Measurements from ENCODE around the gene COX4I2. TPM values are rescaled to one million over a fixed set of nuclear protein-coding genes. Genes with fewer than 3 reads are reported as not detected.

The COX4I2 gene
- total RNA-seq, 2 experiments from 2014 or later = not detected

- no peaks in the 10 kb centered on the region for H3K36me3 Mint-ChIP-seq (ENCODE audit: low read depth)
- ChIA-PET CTCF (interaction anchor here (0.7 to 12.9 kb wide), 4 partner anchors 9 to 37 kb away, joined by 4 to 712 read pairs (median 21); no protein-coding TSS in a partner anchor), POLR2A (interaction anchor here (0.8 to 1.7 kb wide), 5 partner anchors 9 to 33 kb away, joined by 3 to 6 read pairs (median 4); no protein-coding TSS in a partner anchor)
- no peak overlapping the region for H3K27ac Mint-ChIP-seq
- ATAC-seq (no peak), DNase-seq (no peak)
- intact Hi-C loops (cut with DNase I, micrococcal nuclease) = no loop called here
- no peaks in the 10 kb centered on the region for H3K9me3 Mint-ChIP-seq (ENCODE audit: low read depth)
- H3K27me3 Mint-ChIP-seq = peaks cover 33% of the 10 kb centered on the region
- H3K4me3 Mint-ChIP-seq = no peak overlapping the region
- peaks cover 26% of the 10 kb centered on the region for H3K4me1 Mint-ChIP-seq
Observed at GRCh38 chr20:31602431-31602778, 35.3 kb upstream of the COX4I2 start.

- intact Hi-C loops (cut with DNase I, micrococcal nuclease) = no loop called here
- Mint-ChIP-seq H3K4me1 (peaks cover 26% of the 10 kb centered on the region), H3K9me3 (ENCODE audit: low read depth) (no peaks in the 10 kb centered on the region), H3K36me3 (ENCODE audit: low read depth) (no peaks in the 10 kb centered on the region), H3K27me3 (peaks cover 36% of the 10 kb centered on the region), H3K27ac (no peak overlapping the region), H3K4me3 (peak overlapping the region; percentile 16)
- ChIA-PET POLR2A (interaction anchor here (0.8 to 1.7 kb wide), 5 partner anchors 10 to 33 kb away, joined by 3 to 6 read pairs (median 4); no protein-coding TSS in a partner anchor), CTCF (interaction anchor here (0.7 to 12.9 kb wide), 6 partner anchors 10 to 121 kb away, joined by 3 to 712 read pairs (median 10); partner anchors contain the start of gene BCL2L1)
- DNase-seq = peak; percentile 79
- ATAC-seq = peak; percentile 83
Observed at GRCh38 chr20:31602779-31603441, 34.8 kb upstream of the COX4I2 start.

GRCh38 chr20:31603822-31604566 is 33.7 kb upstream of the COX4I2 start:
- no peaks in the 10 kb centered on the region for H3K9me3 Mint-ChIP-seq (ENCODE audit: low read depth)
- intact Hi-C loops (cut with DNase I, micrococcal nuclease) = no loop called here
- no peaks in the 10 kb centered on the region for H3K36me3 Mint-ChIP-seq (ENCODE audit: low read depth)
- POLR2A ChIA-PET = interaction anchor here (1.4 to 2.3 kb wide), 3 partner anchors 9 to 34 kb away, joined by 4 to 13 read pairs (median 6); no protein-coding TSS in a partner anchor
- peak overlapping the region; percentile 91 for H3K4me3 Mint-ChIP-seq
- DNase-seq = peak; percentile 89
- peak overlapping the region; percentile 7 for H3K27ac Mint-ChIP-seq
- peaks cover 26% of the 10 kb centered on the region for H3K4me1 Mint-ChIP-seq
- peaks cover 43% of the 10 kb centered on the region for H3K27me3 Mint-ChIP-seq
- ATAC-seq = peak; percentile 48
- CTCF ChIA-PET = interaction anchor here (0.6 to 12.9 kb wide), 11 partner anchors 9 to 120 kb away, joined by 3 to 712 read pairs (median 3); partner anchors contain the start of gene BCL2L1

GRCh38 chr20:31604567-31605030 is 33.1 kb upstream of the COX4I2 start:
- no peak for ATAC-seq
- DNase-seq = no peak
- CTCF ChIA-PET = interaction anchor here (0.6 to 12.9 kb wide), 11 partner anchors 8 to 119 kb away, joined by 3 to 712 read pairs (median 3); partner anchors contain the start of gene BCL2L1
- H3K9me3 Mint-ChIP-seq (ENCODE audit: low read depth) = no peaks in the 10 kb centered on the region
- no peaks in the 10 kb centered on the region for H3K36me3 Mint-ChIP-seq (ENCODE audit: low read depth)
- intact Hi-C loops (cut with DNase I, micrococcal nuclease) = loop anchor here (1.0 kb wide), 3 partner anchors 9 to 113 kb away; no protein-coding TSS in a partner anchor
- H3K4me3 Mint-ChIP-seq = peak overlapping the region; percentile 91
- peaks cover 43% of the 10 kb centered on the region for H3K27me3 Mint-ChIP-seq
- peaks cover 26% of the 10 kb centered on the region for H3K4me1 Mint-ChIP-seq
- POLR2A ChIA-PET = interaction anchor here (1.0 to 2.3 kb wide), 3 partner anchors 27 to 38 kb away, joined by 3 to 13 read pairs (median 4); no protein-coding TSS in a partner anchor
- H3K27ac Mint-ChIP-seq = peak overlapping the region; percentile 7

GRCh38 chr20:31605031-31605901 is 32.4 kb upstream of the COX4I2 start, which contains the start of gene ID1:
ID1 (plus strand) TSS chr20:31605289; CDS start chr20:31605388, 99 bp downstream.
- Mint-ChIP-seq H3K27me3 (peaks cover 43% of the 10 kb centered on the region), H3K4me1 (peaks cover 26% of the 10 kb centered on the region), H3K4me3 (peak within 1 kb of the TSS; percentile 91), H3K36me3 (ENCODE audit: low read depth) (no peaks in the 10 kb centered on the region), H3K9me3 (ENCODE audit: low read depth) (no peaks in the 10 kb centered on the region), H3K27ac (peak within 1 kb of the TSS; percentile 73)
- CTCF ChIA-PET = interaction anchor here (0.6 to 12.9 kb wide), 7 partner anchors 8 to 118 kb away, joined by 3 to 712 read pairs (median 7); partner anchors contain the start of gene BCL2L1
- ATAC-seq (peak; percentile 82), DNase-seq (peak; percentile 93)
- POLR2A ChIA-PET = interaction anchor here (0.6 to 2.3 kb wide), 5 partner anchors 27 to 113 kb away, joined by 3 to 13 read pairs (median 3); no protein-coding TSS in a partner anchor
- intact Hi-C loops (cut with DNase I, micrococcal nuclease) = loop anchor here (1.0 kb wide), 3 partner anchors 8 to 112 kb away; no protein-coding TSS in a partner anchor

- Mint-ChIP-seq H3K36me3 (ENCODE audit: low read depth) (no peaks in the 10 kb centered on the region), H3K27ac (no peak overlapping the region), H3K27me3 (peaks cover 45% of the 10 kb centered on the region), H3K4me3 (peak overlapping the region; percentile 91), H3K9me3 (ENCODE audit: low read depth) (no peaks in the 10 kb centered on the region), H3K4me1 (peaks cover 26% of the 10 kb centered on the region)
- ATAC-seq (no peak), DNase-seq (peak; percentile 36)
- intact Hi-C loops (cut with DNase I, micrococcal nuclease) = loop anchor here (1.0 kb wide), 3 partner anchors 7 to 111 kb away; no protein-coding TSS in a partner anchor
- ChIA-PET CTCF (interaction anchor here (0.5 to 12.9 kb wide), 5 partner anchors 7 to 118 kb away, joined by 3 to 712 read pairs (median 16); partner anchors contain the start of gene BCL2L1), POLR2A (interaction anchor here (0.9 to 2.3 kb wide), 3 partner anchors 33 to 112 kb away, joined by 3 to 13 read pairs (median 4); no protein-coding TSS in a partner anchor)
Observed at GRCh38 chr20:31605902-31606803, 31.6 kb upstream of the COX4I2 start.

GRCh38 chr20:31606804-31607639 is 30.7 kb upstream of the COX4I2 start:
- no peak overlapping the region for H3K27ac Mint-ChIP-seq
- peaks cover 46% of the 10 kb centered on the region for H3K27me3 Mint-ChIP-seq
- H3K4me3 Mint-ChIP-seq = peak overlapping the region; percentile 91
- peaks cover 26% of the 10 kb centered on the region for H3K4me1 Mint-ChIP-seq
- H3K36me3 Mint-ChIP-seq (ENCODE audit: low read depth) = no peaks in the 10 kb centered on the region
- intact Hi-C loops (cut with DNase I, micrococcal nuclease) = no loop called here
- no peak for ATAC-seq
- ChIA-PET CTCF (interaction anchor here (0.5 to 12.9 kb wide), 2 partner anchors 41 to 94 kb away, joined by 3 to 712 read pairs; no protein-coding TSS in a partner anchor), POLR2A (no interaction called here)
- no peak for DNase-seq
- no peaks in the 10 kb centered on the region for H3K9me3 Mint-ChIP-seq (ENCODE audit: low read depth)

GRCh38 chr20:31607640-31608250 is 30.0 kb upstream of the COX4I2 start:
- H3K4me1 Mint-ChIP-seq = peaks cover 23% of the 10 kb centered on the region
- no peaks in the 10 kb centered on the region for H3K9me3 Mint-ChIP-seq (ENCODE audit: low read depth)
- ChIA-PET CTCF (interaction anchor here (0.7 to 12.9 kb wide), 2 partner anchors 42 to 132 kb away, joined by 3 to 712 read pairs; no protein-coding TSS in a partner anchor), POLR2A (no interaction called here)
- no peaks in the 10 kb centered on the region for H3K36me3 Mint-ChIP-seq (ENCODE audit: low read depth)
- H3K4me3 Mint-ChIP-seq = no peak overlapping the region
- intact Hi-C loops (cut with DNase I, micrococcal nuclease) = no loop called here
- no peak overlapping the region for H3K27ac Mint-ChIP-seq
- H3K27me3 Mint-ChIP-seq = peaks cover 43% of the 10 kb centered on the region
- no peak for DNase-seq
- no peak for ATAC-seq
